Duodenal mucosa (tissue), 2 donors: Measurements from ENCODE around the gene NTHL1.
"Not testable (repeated sequence)": the region's sequence is repeated elsewhere in the genome, so short reads cannot be mapped to it uniquely, and the experiment has no call there.

Experiments
- H3K27ac ChIP-seq: one replicate; pipeline ENCODE4 v1.7.0; 2013; ENCODE audit warnings: low read depth, low read length
- H3K27me3 ChIP-seq, 2 donors: one replicate each; pipeline ENCODE4 v1.7.0; 2013; ENCODE audit warnings: low read length in 2 of 2, control low read depth in 1 of 2; ENCODE audit not compliant: insufficient read depth in 2 of 2, control insufficient read depth in 1 of 2
- H3K36me3 ChIP-seq, 2 donors: one replicate each; pipeline ENCODE4 v1.7.0; 2013; ENCODE audit warnings: low read length in 2 of 2, control low read depth in 1 of 2; ENCODE audit not compliant: insufficient read depth in 2 of 2, control insufficient read depth in 1 of 2
- H3K4me1 ChIP-seq, 2 donors: one replicate each; pipeline ENCODE4 v1.7.0; 2013; ENCODE audit warnings: low read length in 2 of 2, control low read depth in 1 of 2; ENCODE audit not compliant: insufficient read depth in 2 of 2, control insufficient read depth in 1 of 2
- H3K4me3 ChIP-seq, 2 donors: one replicate each; pipeline ENCODE4 v1.7.0; 2013; ENCODE audit warnings: low read length in 2 of 2, low read depth in 1 of 2
- H3K9ac ChIP-seq, 2 donors: one replicate each; pipeline ENCODE4 v1.7.0; 2013; ENCODE audit warnings: low read length in 2 of 2, low read depth in 1 of 2
- H3K9me3 ChIP-seq, 2 donors: one replicate each; pipeline ENCODE4 v1.7.0; 2013; ENCODE audit warnings: low read length in 2 of 2, control low read depth in 1 of 2; ENCODE audit not compliant: control insufficient read depth in 1 of 2

NTHL1 gene

GRCh38 chr16:2036200-2036966 lies 11.3 kb downstream of the NTHL1 start:
- Histone ChIP-seq H3K27me3 (no peaks in the 10 kb centered on the region), H3K9ac (no peak overlapping the region), H3K4me1 (peaks cover 24 to 37% of the 10 kb centered on the region in 2 donors), H3K9me3 (no peaks in the 10 kb centered on the region), H3K27ac (peak overlapping the region; percentile 61), H3K36me3 (no peaks in the 10 kb centered on the region), H3K4me3 (no peak overlapping the region)

GRCh38 chr16:2035431-2036199 lies 12.0 kb downstream of the NTHL1 start:
- no peak overlapping the region for H3K9ac ChIP-seq
- H3K4me1 ChIP-seq: peaks cover 19 to 30% of the 10 kb centered on the region in 2 donors
- H3K4me3 ChIP-seq: no peak overlapping the region

GRCh38 chr16:2034696-2035430 lies 12.8 kb downstream of the NTHL1 start:
- H3K27me3 ChIP-seq: no peaks in the 10 kb centered on the region
- peak overlapping the region; percentile 67 for H3K27ac ChIP-seq
- no peak overlapping the region for H3K9ac ChIP-seq
- H3K36me3 ChIP-seq: no peaks in the 10 kb centered on the region
- H3K9me3 ChIP-seq: no peaks in the 10 kb centered on the region
- peaks cover 15 to 31% of the 10 kb centered on the region in 2 donors for H3K4me1 ChIP-seq
- no peak overlapping the region for H3K4me3 ChIP-seq

More at GRCh38 chr16:2035431-2036199, 12.0 kb downstream of the NTHL1 start:
- H3K27me3 ChIP-seq: no peaks in the 10 kb centered on the region
- no peaks in the 10 kb centered on the region for H3K36me3 ChIP-seq
- H3K27ac ChIP-seq: peak overlapping the region; percentile 67
- H3K9me3 ChIP-seq: no peaks in the 10 kb centered on the region

- peak overlapping the region in 1 of 2 donors; percentile 48 for H3K9ac ChIP-seq
- H3K27ac ChIP-seq: peak overlapping the region; percentile 84
- not testable (repeated sequence) for H3K36me3 ChIP-seq, H3K9me3 ChIP-seq, H3K27me3 ChIP-seq
- peaks cover 8 to 33% of the 10 kb centered on the region in 2 donors for H3K4me1 ChIP-seq
- peak overlapping the region; percentile 8 to 45 for H3K4me3 ChIP-seq
Measured at GRCh38 chr16:2033909-2034695, 13.5 kb downstream of the NTHL1 start.

GRCh38 chr16:2033057-2033908 lies 14.4 kb downstream of the NTHL1 start:
- H3K36me3 ChIP-seq: no peaks in the 10 kb centered on the region
- peak overlapping the region; percentile 22 to 45 for H3K4me3 ChIP-seq
- peak overlapping the region; percentile 38 to 48 for H3K9ac ChIP-seq

GRCh38 chr16:2032285-2033056 lies 15.2 kb downstream of the NTHL1 start:
- H3K27me3 ChIP-seq: no peaks in the 10 kb centered on the region
- H3K36me3 ChIP-seq: no peaks in the 10 kb centered on the region
- peaks cover 4 to 35% of the 10 kb centered on the region in 2 donors for H3K4me1 ChIP-seq
- H3K27ac ChIP-seq: peak overlapping the region; percentile 84
- peak overlapping the region in 1 of 2 donors; percentile 48 for H3K9ac ChIP-seq
- no peaks in the 10 kb centered on the region for H3K9me3 ChIP-seq
- no peak overlapping the region for H3K4me3 ChIP-seq

More at GRCh38 chr16:2033057-2033908, 14.4 kb downstream of the NTHL1 start:
- peak overlapping the region; percentile 84 for H3K27ac ChIP-seq
- H3K27me3 ChIP-seq: no peaks in the 10 kb centered on the region
- H3K9me3 ChIP-seq: no peaks in the 10 kb centered on the region
- H3K4me1 ChIP-seq: peaks cover 4 to 33% of the 10 kb centered on the region in 2 donors

- Histone ChIP-seq H3K9me3 (no peaks in the 10 kb centered on the region), H3K4me3 (no peak overlapping the region), H3K4me1 (peaks cover 4 to 28% of the 10 kb centered on the region in 2 donors), H3K9ac (no peak overlapping the region), H3K27me3 (no peaks in the 10 kb centered on the region), H3K27ac (peak overlapping the region; percentile 10), H3K36me3 (no peaks in the 10 kb centered on the region)
Measured at GRCh38 chr16:2031081-2031577, 16.5 kb downstream of the NTHL1 start.

GRCh38 chr16:2030036-2030435 lies 17.6 kb downstream of the NTHL1 start:
- Histone ChIP-seq H3K9me3 (no peaks in the 10 kb centered on the region), H3K27ac (no peak overlapping the region), H3K4me3 (no peak overlapping the region), H3K4me1 (peaks cover 4 to 22% of the 10 kb centered on the region in 2 donors), H3K9ac (no peak overlapping the region), H3K36me3 (no peaks in the 10 kb centered on the region), H3K27me3 (no peaks in the 10 kb centered on the region)
